ENCODE results near the gene WARS2. TPM values are rescaled to one million over a fixed set of nuclear protein-coding genes. Genes with fewer than 3 reads are reported as not detected.
"Not testable (repeated sequence)": the region's sequence is repeated elsewhere in the genome, so short reads cannot be mapped to it uniquely, and the experiment has no call there.

WARS2 gene
- polyA plus RNA-seq, 4 donors, result 20.4 to 23.2 (median 21.3) TPM

DNA sequence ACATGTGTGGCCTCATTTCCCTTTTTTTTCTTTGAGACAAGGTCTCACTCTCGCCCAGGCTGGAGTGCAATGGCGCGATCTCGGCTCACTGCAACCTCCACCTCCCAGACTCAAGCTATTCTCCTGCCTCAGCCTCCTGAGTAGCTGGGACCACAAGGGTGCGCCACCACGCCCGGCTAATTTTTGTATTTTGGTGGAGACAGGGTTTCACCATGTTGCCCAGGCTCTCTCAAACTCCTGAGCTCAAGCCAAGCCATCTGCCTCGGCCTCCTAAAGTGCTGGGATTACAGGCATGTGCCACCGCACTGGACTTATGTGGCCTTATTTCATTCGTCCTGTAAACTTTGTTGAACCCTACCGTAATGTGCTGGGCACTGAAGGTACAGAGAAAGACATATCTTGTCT, 569 bp upstream of the WARS2 start:
- no peak for DNase-seq (ENCODE audit: low read depth in 4 of 4, low spot score in 3 of 4)

DNA sequence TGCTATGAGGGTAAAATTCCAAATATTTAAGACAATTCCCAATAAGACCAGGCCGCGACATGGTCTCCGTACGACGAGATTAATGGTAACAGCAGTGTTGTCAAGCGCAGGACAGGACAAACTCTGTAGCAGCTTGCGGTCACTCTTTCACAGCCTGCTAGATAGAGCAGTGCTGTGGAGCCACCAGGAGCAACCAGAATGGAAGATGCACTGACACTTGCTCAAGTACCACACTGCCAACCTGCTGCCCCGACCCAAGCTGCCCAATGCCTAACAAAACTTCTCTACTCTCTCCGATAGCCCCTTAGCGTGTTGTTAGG, 636 bp downstream of the WARS2 start:
- no peak for DNase-seq (ENCODE audit: low read depth in 4 of 4, low spot score in 3 of 4)

DNA sequence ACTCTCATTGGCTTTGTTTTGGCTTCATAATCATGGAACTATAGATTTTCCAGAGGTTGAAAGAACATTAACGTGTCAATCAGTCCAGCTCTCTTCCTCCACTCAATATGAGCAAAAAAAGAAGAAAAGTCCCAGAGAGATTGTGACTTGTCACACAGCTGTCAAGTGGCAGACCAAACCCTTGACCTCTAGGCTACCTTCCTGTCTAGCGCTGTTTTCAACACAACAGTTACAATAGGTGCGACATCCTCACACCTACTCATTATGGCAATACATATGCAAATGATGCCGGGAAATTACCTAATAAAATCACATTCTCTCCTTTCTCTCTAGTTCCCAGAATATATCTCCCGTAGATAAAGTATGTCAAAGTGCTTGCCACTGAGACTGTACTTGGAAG, 1.1 kb downstream of the WARS2 start:
- DNase-seq (ENCODE audit: low read depth in 4 of 4, low spot score in 3 of 4), result no peak

DNA sequence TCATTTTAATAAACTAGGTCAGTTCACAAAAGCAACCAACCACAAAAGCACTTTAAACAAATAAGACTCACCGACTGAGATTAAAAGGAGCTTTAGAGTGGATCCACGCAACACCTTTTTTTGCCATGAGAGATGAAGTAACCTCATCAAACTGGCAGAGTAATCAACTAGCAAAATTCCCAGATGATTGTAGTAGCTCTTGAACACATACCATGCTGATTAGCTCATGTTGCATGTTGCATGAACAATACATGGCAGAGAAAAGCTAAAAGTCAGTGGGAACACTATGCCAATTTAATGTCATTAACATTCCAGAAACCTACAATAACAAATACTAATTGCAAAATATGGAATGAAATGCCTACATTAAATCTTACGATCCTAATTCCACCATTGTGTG, 4.1 kb downstream of the WARS2 start:
- no peak for DNase-seq (ENCODE audit: low read depth in 4 of 4, low spot score in 3 of 4)

DNA sequence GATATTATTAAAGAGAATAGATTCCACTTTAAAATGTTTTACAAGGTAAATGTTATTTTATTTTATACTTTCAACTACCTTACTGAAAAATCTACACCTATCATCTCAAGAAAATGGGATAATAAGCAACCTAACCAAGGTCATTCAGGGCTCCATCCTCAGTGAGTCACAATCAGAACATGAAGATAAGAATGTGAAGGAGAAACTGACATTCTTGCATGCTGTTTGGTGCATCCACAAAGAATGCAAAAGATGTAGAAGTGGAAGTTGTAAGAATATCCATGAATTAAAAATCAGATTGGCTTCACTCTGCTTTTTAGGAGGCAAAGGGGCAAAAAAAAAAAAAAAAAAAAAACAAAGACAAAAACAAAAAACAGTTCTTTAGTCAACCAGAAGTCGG, 6.5 kb downstream of the WARS2 start:
- no peak for DNase-seq (ENCODE audit: low read depth in 4 of 4, low spot score in 3 of 4)

DNA sequence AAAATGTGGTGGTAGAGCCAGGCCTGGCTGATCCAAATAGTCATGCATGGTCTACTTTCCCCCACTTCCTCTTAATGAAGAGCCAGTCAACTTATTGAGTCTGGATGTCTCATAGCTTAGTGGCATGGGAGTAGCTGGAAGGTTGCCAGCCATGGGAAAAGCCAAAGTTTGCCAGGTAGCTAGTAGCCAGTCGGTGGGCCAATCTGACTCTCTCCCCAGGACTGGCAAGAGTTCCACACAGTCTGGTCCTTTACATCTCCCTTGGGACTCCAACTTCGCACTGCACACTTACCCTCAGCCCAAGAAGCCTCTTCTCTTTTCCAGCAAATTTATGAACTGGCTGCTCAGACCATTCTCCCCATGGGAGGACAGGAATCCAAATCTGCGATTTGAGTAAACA, 8.3 kb downstream of the WARS2 start:
- DNase-seq (ENCODE audit: low read depth in 4 of 4, low spot score in 3 of 4), result no peak

DNA sequence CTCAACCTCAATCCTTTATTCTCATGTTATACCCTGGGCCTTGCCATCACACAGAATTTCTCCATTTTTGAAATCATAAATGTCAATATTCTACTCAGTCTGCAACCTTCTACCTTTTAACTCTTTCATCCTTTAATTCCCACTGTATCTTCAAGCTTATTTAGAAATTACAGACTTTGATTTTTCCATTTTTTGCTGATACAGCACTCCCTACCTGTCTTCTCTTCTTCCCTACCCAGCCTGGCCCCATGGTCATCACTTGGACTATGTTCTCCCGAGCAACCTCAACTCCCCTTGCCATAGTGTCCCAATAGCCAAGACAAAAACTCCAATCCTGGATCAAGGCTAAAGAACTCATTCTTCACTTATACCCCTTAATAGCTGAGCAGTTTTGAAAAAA, 14.6 kb downstream of the WARS2 start:
- no peak for DNase-seq (ENCODE audit: low read depth in 4 of 4, low spot score in 3 of 4)

DNA sequence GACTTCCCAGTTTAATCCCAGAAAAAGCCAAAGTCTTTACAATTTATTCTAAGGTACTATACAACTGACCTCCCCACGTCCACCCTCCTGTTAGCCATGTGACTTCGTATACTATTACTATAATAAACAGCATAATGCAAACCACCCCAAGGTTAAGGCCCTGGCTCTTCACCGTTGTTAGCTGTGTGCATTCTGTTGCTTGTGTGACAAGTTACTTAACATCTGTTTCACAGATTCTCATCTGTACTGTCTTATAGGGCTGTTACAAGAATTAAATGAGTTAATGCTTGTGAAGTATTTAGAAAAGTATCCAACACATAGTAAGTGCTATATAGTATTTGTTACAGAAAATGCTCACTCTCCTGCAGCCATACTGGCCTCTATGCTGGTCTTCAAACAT, 15.7 kb downstream of the WARS2 start:
- DNase-seq (ENCODE audit: low read depth in 4 of 4, low spot score in 3 of 4), result no peak

DNA sequence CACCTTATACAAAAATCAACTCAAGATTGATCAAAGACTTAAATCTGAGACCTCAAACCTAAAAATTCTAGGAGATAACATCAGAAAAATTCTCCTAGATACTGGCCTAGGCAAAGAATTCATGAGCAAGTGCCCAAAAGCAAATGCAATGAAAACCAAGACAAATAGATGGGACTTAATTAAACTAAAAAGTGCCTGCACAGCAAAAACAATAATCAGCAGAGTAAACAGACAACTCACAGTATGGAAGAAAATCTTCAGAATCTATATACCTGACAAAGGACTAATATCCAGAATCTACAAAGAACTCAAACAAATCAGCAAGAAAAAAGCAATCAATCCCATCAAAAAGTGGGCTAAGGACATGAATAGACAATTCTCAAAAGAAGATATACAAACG, 18.6 kb downstream of the WARS2 start:
- DNase-seq (ENCODE audit: low read depth in 4 of 4, low spot score in 3 of 4), result not testable (repeated sequence)

DNA sequence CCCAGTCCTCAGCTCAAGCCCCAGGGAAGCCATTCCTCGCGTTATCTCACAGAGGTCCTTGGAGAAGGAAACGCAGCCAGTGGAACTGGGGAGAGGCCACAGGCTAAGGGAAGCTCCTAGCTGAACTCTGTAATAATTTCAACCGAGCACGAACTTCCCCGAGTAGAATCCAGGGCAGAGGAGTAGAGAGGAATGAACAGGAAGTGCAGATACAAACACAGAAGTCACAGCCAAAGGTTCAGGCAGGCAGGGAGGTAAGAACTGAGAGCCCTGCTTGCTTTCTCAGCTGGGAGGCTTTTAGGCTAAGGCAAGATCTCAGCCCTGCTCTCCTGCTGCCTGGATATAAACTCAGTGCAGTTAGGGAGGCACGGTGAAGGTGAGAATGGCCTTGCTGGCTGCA, 23.7 kb downstream of the WARS2 start:
- no peak for DNase-seq (ENCODE audit: low read depth in 4 of 4, low spot score in 3 of 4)

DNA sequence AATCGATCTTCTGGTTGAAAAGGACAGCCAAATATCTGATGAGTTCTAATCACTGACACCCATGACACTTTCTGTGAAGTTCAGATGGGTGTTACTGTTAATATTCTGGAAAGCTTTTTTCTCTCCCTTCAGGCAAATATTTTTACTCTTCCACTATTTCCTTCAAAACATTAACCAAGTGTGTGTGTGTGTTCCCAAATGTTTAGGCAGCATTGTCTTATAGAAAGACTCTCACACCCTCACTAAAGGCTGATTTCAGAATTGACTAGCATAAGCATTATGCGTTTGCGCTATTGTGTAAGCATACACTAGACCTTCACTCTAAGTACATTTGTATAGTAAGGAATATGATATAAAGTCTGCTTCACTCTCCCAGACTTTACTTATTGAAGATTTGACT, 24.7 kb downstream of the WARS2 start:
- DNase-seq (ENCODE audit: low read depth in 4 of 4, low spot score in 3 of 4), result no peak

DNA sequence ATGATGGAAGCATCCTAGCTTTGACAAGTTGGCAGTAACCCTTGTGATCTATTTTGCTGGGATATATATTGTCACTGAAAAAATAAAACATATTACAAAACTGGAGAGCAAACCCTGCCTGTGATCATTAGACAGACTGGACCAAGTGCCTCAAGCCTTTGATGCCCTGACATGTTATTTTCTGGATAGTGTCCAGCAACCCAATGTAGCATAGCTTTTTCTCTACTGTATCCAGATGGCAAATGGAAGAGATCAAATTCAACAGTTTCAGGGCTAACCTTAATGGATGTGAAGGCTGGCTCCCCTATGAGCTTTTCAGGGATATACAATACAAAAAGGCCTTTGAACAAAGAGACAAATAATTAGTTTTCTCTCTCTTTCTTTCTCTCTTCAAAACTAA, 25.1 kb downstream of the WARS2 start:
- DNase-seq (ENCODE audit: low read depth in 4 of 4, low spot score in 3 of 4), result no peak

DNA sequence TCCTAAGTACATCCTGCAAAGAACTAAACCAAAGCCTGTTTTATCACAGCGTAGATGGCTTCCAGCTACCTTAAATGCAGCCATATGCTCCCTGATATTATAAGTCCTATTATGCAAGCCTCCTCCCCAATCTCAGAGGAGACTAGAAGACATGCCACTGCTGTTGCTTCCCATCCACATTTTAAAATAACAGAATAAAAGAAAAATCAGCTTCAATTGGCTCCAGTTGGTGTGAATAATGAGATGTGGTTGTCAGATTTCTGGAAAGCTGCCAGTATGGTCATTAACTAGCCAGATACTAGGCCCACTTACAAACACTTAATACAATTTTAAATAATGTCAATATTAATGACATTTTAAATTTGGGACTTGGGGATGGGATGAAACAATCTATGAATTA, 25.7 kb downstream of the WARS2 start:
- no peak for DNase-seq (ENCODE audit: low read depth in 4 of 4, low spot score in 3 of 4)

DNA sequence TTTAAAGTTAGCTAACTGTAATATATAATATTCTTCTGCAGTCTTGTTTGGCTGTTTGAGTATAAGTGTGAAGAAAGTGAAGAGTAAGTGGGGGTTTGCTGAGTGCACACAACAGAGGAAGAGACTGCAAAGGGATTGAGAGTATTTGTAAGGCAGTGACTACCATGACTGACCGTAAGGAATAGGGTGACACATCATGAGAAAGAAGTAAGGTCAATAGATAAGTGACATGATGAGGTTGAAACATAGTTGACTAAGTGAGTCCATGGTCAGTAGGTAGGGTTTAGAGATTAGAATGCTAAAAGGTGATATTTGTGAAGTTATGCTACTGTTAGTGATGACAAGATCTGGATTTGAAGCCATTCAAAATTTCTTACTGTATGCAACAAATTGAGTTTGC, 27.7 kb downstream of the WARS2 start:
- DNase-seq (ENCODE audit: low read depth in 4 of 4, low spot score in 3 of 4), result no peak

DNA sequence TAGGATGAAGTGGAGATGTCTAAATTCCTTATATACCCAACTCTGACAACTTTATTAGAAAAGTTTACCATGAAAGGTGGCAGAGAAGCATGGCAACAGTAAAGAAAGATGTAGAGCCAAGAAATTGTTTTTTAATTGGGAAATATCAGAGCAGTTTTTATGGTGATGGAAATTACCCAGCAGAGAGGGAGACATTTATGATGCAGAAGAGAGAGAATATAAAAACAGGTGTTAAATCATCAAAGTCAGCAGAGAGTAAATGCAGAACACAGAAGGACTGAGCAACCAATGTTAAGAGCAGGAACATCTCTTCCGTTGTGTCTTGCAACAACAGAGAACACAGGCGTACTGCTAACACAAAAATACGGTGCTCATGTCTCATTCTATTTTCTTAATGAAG, 28.2 kb downstream of the WARS2 start:
- DNase-seq (ENCODE audit: low read depth in 4 of 4, low spot score in 3 of 4), result no peak

DNA sequence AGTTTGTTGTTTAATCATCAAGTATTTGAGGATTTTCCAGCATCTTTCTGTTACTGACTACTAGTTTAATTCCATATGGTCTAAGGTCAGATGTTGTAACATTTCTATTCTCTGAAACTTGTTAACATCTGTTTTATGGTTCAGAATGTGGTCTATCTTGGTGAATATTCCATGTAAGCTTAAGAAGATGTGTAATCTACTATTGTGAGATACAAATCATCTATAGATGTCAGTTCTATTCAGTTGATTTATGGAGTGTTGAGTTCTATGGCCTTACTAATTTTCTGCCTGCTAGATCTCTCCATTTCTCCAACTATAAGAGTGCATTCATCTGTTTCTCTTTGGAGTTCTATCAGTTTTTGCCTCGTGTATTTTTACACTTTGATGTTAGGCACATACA, 31.5 kb downstream of the WARS2 start:
- DNase-seq (ENCODE audit: low read depth in 4 of 4, low spot score in 3 of 4), result no peak

DNA sequence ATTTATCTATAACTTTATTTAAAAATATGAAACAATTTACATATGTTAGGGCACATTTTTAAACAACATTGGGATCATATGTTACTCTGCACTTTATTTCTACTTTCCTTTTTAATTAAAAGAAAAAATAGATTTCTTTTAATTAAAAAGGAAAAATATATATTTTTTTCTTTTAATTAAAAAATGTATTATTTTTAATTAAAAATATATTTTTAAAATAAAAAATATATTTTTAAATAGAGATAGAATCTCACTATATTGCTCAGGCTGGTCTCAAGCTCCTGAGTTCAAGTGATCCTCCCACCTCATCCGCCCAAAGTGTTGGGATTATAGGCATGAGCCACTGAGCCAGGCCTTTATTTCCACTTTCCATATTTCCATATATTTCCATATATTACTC, 36.7 kb downstream of the WARS2 start:
- DNase-seq (ENCODE audit: low read depth in 4 of 4, low spot score in 3 of 4), result no peak

DNA sequence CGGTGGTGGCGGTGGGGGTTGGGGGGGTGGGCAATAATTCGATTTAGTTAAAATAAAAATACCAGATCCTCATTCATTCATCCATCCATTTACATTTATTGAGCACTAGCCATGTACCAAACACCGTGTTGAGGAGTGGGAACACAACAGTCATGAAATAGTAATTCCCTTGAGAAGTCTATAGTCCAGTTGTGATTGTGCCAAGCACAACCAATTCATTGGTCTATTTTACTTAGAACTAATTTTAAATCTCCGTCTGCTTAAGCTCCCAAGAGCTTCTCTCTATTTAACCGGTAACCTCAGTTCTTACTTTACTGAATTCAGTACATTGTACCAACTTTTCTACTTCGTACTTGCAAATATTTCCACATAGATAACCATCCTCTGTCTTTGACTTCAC, 38.4 kb downstream of the WARS2 start:
- no peak for DNase-seq (ENCODE audit: low read depth in 4 of 4, low spot score in 3 of 4)

DNA sequence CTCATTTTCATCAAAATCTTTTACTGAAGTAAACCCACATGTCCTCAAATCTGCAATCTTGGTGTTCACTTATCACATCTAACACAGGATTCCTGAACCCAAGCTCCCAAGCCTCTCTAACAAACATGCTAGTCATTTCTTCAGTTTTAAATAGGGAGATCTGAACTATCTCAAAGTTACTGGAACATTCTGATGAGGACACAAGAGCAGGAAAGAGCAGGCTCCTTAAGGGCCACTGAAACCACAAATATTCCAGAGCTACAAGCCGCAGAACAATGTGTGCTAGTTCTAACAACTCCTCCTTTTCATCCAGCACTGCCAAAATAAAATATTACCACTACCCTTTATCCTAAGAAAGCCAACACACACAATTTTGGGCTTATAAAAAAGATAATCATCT, 38.9 kb downstream of the WARS2 start:
- no peak for DNase-seq (ENCODE audit: low read depth in 4 of 4, low spot score in 3 of 4)

DNA sequence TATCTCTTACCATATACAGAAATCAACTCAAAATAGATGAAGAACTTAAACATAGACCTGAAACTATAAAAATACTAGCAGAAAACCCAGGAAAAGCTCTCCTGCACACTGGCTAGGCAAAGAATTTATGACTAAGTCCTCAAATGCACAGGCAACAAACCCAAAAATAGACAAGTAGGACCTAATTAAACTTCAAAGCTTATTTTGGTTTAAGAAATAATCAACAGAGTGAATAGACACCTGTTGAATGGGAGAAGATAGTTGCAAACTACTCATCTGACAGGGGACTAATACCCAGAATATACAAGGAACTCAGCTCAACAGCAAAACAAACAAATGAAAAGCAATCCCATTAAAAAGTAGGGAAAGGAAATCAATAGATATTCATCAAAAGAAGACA, 40.7 kb downstream of the WARS2 start:
- DNase-seq (ENCODE audit: low read depth in 4 of 4, low spot score in 3 of 4), result no peak

DNA sequence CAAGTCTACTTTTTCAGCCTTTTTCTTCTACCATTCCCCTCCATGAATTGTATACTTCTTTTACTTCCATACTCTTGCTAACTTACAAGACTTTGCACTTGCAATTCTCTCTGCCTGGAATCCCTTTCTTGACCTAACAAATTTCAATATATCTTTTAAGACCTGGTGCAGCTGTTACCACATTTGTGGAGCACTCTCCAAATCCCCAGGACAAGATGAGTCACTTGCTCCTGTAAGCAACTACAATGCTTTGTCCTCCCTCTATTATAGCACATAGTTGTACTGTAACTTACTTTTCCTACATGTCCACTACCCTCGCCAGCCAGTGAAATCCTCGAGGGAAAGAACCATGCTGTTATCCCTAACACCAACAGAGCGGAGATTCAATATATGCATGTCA, 43.1 kb downstream of the WARS2 start:
- no peak for DNase-seq (ENCODE audit: low read depth in 4 of 4, low spot score in 3 of 4)

DNA sequence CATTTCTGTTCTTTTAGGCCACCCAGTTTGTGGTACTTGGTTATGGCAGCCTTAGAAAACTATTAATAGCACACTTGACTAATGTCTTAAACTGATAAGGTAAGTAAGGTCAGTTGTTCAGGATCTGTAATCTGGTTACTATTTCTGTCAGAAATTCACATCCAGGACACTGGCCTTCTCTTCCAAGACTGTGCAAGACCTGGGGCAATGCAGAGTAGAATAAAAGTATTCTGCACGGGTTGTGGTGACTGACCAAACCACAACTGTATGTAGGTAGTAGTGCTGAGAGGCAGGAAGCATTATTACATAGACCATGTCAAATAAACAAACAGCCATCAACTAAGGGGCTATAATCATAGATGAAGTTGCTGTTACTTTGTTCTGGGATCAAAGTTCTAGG, 46.7 kb downstream of the WARS2 start:
- no peak for DNase-seq (ENCODE audit: low read depth in 4 of 4, low spot score in 3 of 4)

DNA sequence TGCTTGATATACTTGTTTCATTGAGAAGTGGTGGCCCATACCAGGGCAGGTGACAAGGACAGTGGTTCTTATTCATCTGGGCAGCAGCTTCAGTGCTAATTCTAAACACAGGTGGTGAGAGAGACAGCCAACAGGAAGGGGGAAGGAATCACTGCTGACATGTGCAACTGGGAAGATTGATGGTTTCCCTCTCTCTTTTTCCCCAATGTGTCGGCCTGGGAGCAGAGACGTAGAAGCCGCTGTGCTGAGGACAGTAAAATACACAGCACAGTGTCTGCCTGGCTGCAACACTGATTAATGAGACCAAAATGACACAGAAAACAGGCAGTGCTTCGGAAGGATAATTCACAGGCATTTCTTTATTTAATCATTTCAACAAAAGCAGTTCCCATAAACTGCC, 48.8 kb downstream of the WARS2 start:
- DNase-seq (ENCODE audit: low read depth in 4 of 4, low spot score in 3 of 4), result peak in 2 of 4 donors; percentile 4

DNA sequence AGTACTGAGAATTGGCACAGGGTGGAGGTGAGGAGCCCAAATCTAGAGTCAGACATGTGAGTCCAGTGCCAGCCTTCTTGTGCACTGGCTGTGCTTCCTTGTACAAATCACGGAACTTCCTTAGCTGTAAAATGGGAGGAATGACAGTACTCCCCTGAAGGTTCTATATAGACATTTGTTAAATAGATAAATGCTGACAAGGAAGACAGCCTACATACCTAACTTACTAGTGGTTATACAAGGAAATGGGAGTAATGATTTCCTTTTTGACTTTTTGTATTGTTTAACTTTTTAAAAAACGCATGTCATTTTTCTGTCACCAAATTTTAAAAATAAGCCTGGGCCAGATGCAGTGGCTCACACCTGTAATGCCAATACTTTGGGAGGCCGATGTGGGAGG, 50.2 kb downstream of the WARS2 start:
- no peak for DNase-seq (ENCODE audit: low read depth in 4 of 4, low spot score in 3 of 4)
